8988T (cell line): ENCODE results near the gene SH3BP5.

ENCODE experiments used
- DNase-seq: peaks from one replicate; pipeline ENCODE4 v3.0.0; 2011

SH3BP5 gene

GRCh38 chr3:15324379-15324808 is 8.0 kb downstream of the SH3BP5 start:
- DNase-seq = no peak

- DNase-seq = no peak
Observed at GRCh38 chr3:15323063-15323462, 9.3 kb downstream of the SH3BP5 start.

DNA sequence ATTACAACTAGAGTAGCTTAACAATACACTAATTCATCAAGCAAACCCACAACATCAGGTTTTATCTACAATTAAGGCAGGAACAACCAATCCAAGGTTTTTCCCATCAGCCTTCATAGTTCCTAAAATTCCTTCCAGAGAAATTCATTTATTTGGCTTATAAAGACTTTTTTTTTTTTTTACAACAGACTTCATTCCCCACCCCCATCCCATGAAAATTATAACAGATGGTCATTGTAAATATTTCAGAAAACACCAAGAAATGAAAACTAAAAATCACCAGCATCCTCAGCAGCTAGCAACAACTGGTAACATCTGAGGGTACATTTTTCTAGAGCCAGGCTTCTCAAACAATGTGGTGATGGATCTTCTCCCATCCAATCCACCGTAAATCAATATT is 11.0 kb downstream of the SH3BP5 start:
- no peak for DNase-seq

DNA sequence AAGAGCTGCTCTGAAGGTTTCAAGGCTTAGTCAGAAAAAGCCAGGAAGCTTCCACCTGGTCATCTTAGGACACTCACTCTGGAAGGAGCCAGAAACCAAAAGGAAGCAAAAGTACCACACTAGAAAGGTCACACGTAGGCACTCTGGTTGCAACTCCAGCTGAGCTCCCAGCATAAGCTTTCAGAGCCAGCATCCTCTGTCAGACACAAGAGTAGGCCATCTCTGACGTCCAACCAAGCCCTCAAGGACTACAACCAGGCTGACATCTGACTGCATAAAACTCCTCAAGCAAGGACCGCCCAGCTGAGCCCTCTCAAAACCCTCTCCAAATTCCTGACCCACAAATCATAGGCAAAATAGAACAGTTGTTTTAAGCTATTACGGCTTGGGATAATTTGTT is 12.8 kb downstream of the SH3BP5 start:
- no peak for DNase-seq

- DNase-seq = no peak
Observed at GRCh38 chr3:15319136-15319535, 13.2 kb downstream of the SH3BP5 start.

- DNase-seq = no peak
Observed at GRCh38 chr3:15318661-15319060, 13.7 kb downstream of the SH3BP5 start.

DNA sequence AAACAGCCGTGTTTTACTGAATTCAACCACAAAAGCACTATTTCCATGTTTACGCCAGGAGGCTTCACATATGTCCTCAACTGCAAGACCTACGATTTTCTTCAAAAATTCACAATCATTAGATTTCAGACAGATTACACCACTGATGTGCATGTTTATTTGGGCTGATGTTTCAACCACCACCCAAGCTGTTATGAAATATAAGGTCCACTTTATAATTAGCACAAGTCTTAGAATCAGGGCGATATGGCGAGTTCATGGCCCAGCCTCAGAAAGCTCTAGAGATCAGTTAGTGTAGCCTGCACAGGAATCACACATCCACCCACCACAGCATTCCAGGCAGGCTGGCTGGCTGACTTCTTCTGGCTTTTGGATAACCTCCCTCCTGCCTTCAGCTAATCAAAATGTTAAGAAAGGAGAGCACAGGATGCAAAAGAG is 15.4 kb downstream of the SH3BP5 start:
- DNase-seq = no peak

DNA sequence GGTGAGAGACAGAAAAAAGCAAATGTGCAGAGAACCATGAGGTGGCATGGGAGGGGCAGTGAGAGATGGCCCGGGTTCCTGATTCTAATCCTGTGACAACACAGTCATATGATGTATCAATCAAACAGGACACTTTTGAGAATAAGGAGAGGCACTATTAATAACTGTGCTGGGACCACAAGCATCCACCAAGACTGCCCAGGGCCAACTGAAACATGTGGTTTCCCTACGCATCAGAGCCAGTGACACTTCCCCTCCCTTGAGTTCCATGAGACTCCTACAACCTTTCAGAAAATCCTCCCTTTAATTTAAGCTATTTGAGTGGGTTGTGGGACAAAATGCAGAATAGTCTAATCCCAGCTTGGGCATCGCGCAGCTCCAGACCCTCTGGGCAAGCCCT is 17.4 kb downstream of the SH3BP5 start:
- no peak for DNase-seq

- DNase-seq = no peak
Observed at GRCh38 chr3:15314276-15314675, 18.1 kb downstream of the SH3BP5 start.

DNA sequence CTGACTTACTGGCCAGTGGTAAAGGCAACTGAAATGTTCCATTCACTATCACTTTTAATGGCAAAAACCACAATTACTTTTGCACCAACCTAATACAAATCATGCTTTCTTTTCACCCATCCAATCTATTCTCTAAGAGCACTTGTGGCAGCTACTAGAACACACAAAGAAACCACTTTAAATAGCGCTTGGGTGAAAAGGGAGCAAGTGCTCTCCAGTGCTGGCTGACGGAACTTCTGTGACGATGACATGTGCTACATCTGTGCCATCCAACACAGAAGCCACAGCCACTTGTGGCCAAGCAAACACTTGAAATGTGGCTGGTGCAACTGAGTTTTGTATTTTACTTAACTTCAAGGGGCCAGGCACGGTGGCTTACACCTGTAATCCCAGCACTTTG is 18.9 kb downstream of the SH3BP5 start:
- no peak for DNase-seq

DNA sequence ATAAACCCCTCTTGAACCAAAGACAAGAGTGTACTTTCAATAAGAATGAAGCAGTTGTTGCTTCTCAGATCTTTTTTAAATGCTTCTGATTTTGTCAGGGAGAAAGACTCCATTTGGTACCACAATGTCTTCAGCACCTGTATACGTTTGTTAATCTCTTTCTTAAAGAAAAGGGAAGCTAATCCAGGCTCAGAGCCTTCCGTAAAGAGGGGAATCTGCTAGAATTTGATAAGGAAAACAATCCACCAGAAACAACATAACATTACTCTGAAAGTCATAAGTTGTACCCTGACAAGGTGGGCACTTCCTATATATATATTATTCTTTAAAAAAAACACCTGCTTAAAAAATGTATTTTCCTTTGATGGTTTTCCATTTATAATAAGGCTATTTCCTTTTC is 19.8 kb downstream of the SH3BP5 start:
- DNase-seq = no peak

DNA sequence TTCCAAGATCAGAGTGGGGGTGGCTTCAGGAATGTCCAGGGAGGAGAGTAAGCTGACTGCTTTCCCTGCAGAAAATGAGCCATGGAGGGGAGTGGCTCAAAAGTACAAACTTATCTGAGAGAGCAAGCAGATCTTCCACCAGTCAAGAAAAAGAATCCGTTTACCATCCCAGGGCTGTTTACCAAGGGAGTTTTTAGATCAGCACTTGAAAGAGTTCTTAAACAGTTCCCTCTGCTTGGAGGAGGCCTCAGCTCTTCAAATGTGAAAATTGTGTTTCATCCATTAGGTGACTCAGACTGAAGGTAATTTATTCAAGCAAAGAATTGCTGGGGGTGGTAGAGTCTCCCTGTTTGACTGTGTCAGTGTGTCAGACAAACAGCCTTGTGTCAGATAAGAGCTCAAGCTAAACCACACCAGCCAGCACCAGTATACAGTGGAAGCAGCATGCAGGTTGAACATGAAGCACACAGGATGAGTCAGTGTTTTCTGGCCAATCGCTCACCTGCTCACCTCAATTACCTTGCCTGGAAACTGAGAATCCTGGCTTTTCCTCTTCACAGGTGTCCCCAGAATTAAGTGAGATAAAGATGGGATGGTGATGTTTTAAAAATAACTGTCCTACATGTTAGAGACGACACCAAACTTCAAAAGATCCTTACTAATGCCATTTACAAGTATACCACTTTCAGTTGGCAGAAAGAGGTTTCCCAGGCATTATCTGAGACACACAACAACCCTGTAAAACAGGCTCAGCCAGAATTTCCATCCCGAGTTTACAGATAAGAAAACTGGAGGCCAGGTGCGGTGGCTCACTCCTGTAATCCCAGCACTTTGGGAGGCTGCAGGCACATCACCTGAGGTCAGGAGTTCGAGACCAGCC is 21.7 kb downstream of the SH3BP5 start:
- DNase-seq = no peak

DNA sequence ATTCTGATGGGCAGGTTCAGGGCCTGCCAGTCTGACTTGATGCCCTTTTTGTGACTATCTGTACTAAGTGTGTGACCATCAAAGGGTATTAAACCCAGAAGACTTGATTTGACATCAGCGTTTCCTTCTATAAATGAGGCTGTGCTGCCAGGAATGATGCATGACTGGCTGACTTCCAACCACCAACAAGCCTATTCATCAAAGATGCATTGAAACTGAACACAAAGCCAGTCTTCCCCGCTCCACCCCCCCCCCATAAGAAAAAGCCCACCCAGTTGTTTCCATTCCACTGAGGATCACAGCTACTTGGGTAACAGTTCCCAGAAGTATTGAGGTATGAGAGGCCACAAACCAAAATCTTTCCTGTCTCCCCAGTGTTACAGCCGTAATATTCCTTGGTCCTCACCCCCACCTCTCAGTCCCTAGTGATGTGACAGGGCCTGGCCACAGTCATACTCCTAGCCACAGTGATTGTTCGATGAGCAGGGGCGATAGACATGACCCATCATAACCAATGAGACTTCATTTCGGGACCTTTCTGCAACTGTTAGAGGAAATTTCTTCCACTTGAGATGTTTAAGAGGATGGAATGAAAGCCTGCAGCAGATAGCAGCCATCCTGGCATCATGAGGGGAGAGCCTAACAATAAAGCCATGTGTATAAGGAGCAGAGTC is 22.6 kb downstream of the SH3BP5 start:
- DNase-seq = no peak

DNA sequence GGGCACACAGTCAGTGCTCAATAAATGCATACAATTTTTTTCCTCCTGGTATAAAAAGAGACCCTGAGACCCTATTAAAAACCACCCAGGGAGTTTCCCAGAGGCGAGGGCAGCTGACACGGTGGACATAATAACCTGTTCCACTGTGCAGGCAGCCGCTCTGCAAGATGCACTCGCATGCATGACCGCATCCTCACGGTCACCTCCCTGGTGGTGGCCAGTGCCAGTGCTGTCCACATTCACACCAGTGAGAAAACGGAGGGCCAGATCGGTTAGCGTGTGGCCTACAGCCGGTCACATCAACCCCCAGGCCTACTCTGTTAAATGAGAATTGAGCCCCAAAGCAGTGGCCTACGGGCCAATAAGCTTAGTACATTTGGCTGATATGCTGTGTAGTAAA is 24.8 kb downstream of the SH3BP5 start:
- no peak for DNase-seq

DNA sequence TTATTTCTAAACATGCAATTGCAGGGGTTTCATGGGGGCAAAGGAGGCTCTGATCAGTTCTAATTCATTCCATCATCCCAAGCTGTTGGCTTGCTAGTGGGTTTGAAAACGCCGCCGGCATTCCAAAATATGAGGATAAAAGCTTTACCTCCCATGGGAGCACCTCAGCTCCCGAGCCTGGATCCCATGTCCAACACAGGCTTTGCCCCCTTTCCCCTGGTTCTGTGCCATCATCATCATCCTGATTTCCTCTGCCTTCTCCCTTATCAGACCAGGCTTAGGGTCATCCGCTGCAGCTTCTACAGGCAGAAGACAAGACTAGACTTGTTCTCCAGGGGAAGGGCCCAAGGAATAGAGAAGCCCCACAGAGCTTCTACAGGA is 25.4 kb downstream of the SH3BP5 start:
- DNase-seq = no peak

GRCh38 chr3:15305359-15305844 is 27.0 kb downstream of the SH3BP5 start:
- peak; percentile 62 for DNase-seq

DNA sequence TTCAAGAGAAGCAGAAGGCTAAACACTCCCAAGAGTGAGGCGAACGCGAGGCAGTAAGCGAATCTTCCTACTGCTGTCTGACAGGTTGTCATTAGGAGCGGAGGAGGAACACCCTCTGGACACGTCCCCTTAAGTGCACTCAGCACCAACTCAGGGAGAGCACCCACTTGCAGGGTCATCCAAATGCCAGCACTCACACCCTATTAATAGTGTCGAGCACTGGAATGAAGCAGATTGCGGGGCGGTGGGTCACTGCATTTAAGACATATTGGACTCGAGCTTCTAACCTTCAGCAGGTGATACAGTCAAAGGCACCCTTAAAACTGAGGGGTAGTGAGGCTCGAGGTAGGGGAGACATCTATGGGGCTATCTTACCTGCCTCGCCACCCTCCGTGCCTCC is 28.7 kb downstream of the SH3BP5 start:
- no peak for DNase-seq

GRCh38 chr3:15303216-15303615 is 29.2 kb downstream of the SH3BP5 start:
- no peak for DNase-seq

GRCh38 chr3:15301761-15302160 is 30.6 kb downstream of the SH3BP5 start:
- no peak for DNase-seq

DNA sequence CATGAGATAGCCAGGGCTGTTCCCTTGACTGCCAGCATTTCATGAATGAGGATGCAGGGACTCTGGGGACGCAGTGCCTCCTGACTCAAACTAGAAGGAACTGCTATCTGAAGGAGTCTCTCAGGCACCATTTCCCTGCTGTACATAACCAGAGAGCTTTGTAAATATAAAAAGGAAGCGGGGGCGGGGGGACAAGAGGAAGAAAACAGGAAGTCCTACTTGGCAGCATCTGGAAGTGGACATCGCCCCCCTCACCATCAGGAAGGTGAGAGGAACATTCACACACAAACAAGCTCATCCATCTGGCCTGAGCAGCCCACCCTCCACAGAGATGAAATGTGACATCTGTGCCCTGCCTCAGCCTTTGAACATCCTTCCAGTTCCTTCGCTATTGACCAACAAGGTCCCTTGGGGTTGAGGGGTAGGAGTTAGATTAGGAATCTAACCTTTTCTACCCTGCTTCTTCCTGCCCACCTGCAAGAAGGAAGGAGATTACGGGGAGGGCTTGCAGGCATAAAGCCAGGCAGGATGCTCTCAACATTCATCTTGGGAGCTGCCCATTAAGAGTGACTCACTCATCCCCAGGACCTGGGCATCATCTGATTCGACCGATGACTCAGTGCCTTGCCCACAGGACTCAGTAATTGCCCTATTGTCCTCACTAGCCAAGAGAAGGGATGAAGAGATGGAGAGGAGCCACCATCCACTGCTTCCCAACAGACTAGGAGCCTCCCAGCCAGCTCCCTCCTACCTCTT is 31.9 kb downstream of the SH3BP5 start:
- peak; percentile 75 for DNase-seq

DNA sequence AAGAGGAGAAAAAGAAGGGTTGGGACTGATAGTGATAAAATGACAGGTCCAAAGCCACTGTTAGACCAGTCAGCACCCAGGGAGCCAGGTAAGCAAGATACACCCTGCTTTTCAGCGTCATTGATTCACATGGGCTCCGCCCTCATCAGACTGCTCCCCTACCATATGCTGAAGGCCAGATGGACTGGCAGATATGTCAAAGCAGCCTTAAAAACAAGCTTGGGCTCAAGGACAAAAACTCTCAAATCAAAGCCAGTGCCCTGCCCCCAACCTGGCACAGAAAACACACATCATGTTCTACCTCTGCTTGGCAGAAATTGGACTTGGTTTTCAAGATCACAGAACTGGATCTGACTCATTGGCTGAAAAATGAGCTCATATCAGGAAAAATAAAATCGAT is 33.4 kb downstream of the SH3BP5 start:
- DNase-seq = no peak

- DNase-seq = no peak
Observed at GRCh38 chr3:15298504-15298903, 33.9 kb downstream of the SH3BP5 start.

DNA sequence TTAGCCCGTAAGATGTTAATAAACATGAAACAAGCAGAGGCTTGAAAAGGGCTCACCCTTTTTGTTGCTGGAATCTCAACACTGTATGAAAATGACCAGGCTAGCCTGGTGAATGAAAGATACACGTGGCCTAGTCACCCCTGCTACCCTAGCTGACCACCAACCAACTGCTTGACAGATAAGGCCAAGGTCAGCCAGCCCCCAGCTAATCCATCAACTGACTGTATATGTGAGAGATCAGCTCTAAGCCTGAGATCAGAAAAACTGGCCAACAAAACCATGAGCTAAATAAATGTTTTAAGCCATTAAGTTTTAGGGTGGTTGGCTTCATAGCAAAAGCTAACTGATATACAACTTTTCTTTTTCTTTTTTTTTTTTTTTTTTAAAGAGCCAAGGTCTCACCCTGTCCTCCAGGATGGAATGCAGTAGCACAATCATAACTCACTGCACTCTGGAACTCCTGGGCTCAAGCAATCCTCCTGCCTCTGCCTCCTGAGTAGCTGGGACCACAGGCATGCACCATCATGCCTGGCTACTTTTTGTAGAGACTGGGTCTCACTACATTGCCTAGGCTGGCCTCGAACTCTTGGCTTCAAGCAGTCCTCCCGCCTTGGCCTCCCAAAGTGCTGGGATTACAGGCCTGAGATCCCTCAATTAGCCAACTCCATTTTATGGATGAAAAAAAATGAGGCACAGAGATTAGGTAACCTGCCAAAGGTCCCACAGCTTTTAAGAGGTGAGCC is 34.6 kb downstream of the SH3BP5 start:
- no peak for DNase-seq
